Pulmonary artery endothelial cell (primary cell): Measurements from ENCODE around the gene TRAM2. TPM values are rescaled to one million over a fixed set of nuclear protein-coding genes. Genes with fewer than 3 reads are reported as not detected.

Source experiments
- DNase-seq: peaks from one replicate; pipeline ENCODE4 v3.0.0-alpha.2; 2011; ENCODE audit warnings: low read depth, low spot score
- total RNA-seq: library from RNA; depleted of rRNA; stranded (reverse); fragments of >200 nt; gene quantifications from 2 replicates; pipeline ENCODE4 v1.2.3, GENCODE V29; 2014

The TRAM2 gene
- total RNA-seq, 1 donor from 2014 or later = 61.2 TPM

GRCh38 chr6:52547647-52548352 lies 29.1 kb downstream of the TRAM2 start:
- no peak for DNase-seq

GRCh38 chr6:52546678-52547077 lies 30.2 kb downstream of the TRAM2 start:
- no peak for DNase-seq

GRCh38 chr6:52546192-52546591 lies 30.7 kb downstream of the TRAM2 start:
- DNase-seq = no peak

- DNase-seq = no peak
Observed at GRCh38 chr6:52545406-52546119, 31.3 kb downstream of the TRAM2 start.

GRCh38 chr6:52544602-52545405 lies 32.1 kb downstream of the TRAM2 start:
- no peak for DNase-seq

- no peak for DNase-seq
Observed at GRCh38 chr6:52543729-52544601, 32.9 kb downstream of the TRAM2 start.

- no peak for DNase-seq
Observed at GRCh38 chr6:52543262-52543661, 33.6 kb downstream of the TRAM2 start.

GRCh38 chr6:52541135-52541534 lies 35.7 kb downstream of the TRAM2 start:
- no peak for DNase-seq

GRCh38 chr6:52540286-52540902 lies 36.5 kb downstream of the TRAM2 start:
- no peak for DNase-seq

- DNase-seq = no peak
Observed at GRCh38 chr6:52539607-52540006, 37.3 kb downstream of the TRAM2 start.

- no peak for DNase-seq
Observed at GRCh38 chr6:52538901-52539354, 37.9 kb downstream of the TRAM2 start.

- no peak for DNase-seq
Observed at GRCh38 chr6:52538252-52538900, 38.5 kb downstream of the TRAM2 start.

- DNase-seq = no peak
Observed at GRCh38 chr6:52537001-52537753, 39.7 kb downstream of the TRAM2 start.

GRCh38 chr6:52536424-52536916 lies 40.4 kb downstream of the TRAM2 start:
- no peak for DNase-seq

GRCh38 chr6:52535711-52536423 lies 41.0 kb downstream of the TRAM2 start:
- DNase-seq = no peak

GRCh38 chr6:52534966-52535390 lies 41.9 kb downstream of the TRAM2 start:
- no peak for DNase-seq

GRCh38 chr6:52534363-52534762 lies 42.5 kb downstream of the TRAM2 start:
- DNase-seq = no peak

GRCh38 chr6:52533491-52533890 lies 43.4 kb downstream of the TRAM2 start:
- no peak for DNase-seq

GRCh38 chr6:52532457-52532856 lies 44.4 kb downstream of the TRAM2 start:
- no peak for DNase-seq
